ENCODE data around the gene SLC39A2. TPM values are rescaled to one million over a fixed set of nuclear protein-coding genes. Genes with fewer than 3 reads are reported as not detected.

SLC39A2 gene
- total and polyA plus RNA-seq, 2 donors = 1.5 to 7.0 TPM

GRCh38 chr14:21020977-21021545 lies 22.0 kb downstream of the SLC39A2 start:
- H3K36me3 ChIP-seq (ENCODE audit: control insufficient read depth in 2 of 2, insufficient read depth in 2 of 2, low read length in 1 of 2) = no peaks in the 10 kb centered on the region
- no peak for DNase-seq (ENCODE audit: low read depth in 6 of 9, low spot score in 9 of 9)
- peaks cover 7 to 15% of the 10 kb centered on the region in 2 donors for H3K4me1 ChIP-seq (ENCODE audit: control insufficient read depth in 2 of 2, insufficient read depth in 2 of 2, low read length in 2 of 2)
- peaks cover 14 to 66% of the 10 kb centered on the region in 2 donors for H3K27me3 ChIP-seq (ENCODE audit: control insufficient read depth in 2 of 2, insufficient read depth in 1 of 2, low read length in 1 of 2)
- no peak overlapping the region for H3K4me3 ChIP-seq (ENCODE audit: low read length in 2 of 2)
- H3K27ac ChIP-seq (ENCODE audit: low read depth in 1 of 2, low read length in 1 of 2) = no peak overlapping the region
- whole genome bisulfite sequencing = 94% methylated on average over 5 of the region's 5 CpGs
- no peaks in the 10 kb centered on the region for H3K9me3 ChIP-seq (ENCODE audit: control insufficient read depth in 2 of 2, insufficient read depth in 1 of 2, low read length in 1 of 2)

- peaks cover 17 to 71% of the 10 kb centered on the region in 2 donors for H3K27me3 ChIP-seq (ENCODE audit: control insufficient read depth in 2 of 2, insufficient read depth in 1 of 2, low read length in 1 of 2)
- H3K27ac ChIP-seq (ENCODE audit: low read depth in 1 of 2, low read length in 1 of 2) = no peak overlapping the region
- H3K4me3 ChIP-seq (ENCODE audit: low read length in 2 of 2) = no peak overlapping the region
- no peaks in the 10 kb centered on the region for H3K9me3 ChIP-seq (ENCODE audit: control insufficient read depth in 2 of 2, insufficient read depth in 1 of 2, low read length in 1 of 2)
- 97% methylated on average over 5 of the region's 5 CpGs for WGBS
- no peak for DNase-seq (ENCODE audit: low read depth in 6 of 9, low spot score in 9 of 9)
- H3K4me1 ChIP-seq (ENCODE audit: control insufficient read depth in 2 of 2, insufficient read depth in 2 of 2, low read length in 2 of 2) = peaks cover 7 to 15% of the 10 kb centered on the region in 2 donors
- H3K36me3 ChIP-seq (ENCODE audit: control insufficient read depth in 2 of 2, insufficient read depth in 2 of 2, low read length in 1 of 2) = no peaks in the 10 kb centered on the region
Observed at GRCh38 chr14:21022686-21023085, 23.6 kb downstream of the SLC39A2 start.

GRCh38 chr14:21023174-21023573 lies 24.1 kb downstream of the SLC39A2 start:
- H3K27me3 ChIP-seq (ENCODE audit: control insufficient read depth in 2 of 2, insufficient read depth in 1 of 2, low read length in 1 of 2) = peaks cover 17 to 69% of the 10 kb centered on the region in 2 donors
- H3K36me3 ChIP-seq (ENCODE audit: control insufficient read depth in 2 of 2, insufficient read depth in 2 of 2, low read length in 1 of 2) = no peaks in the 10 kb centered on the region
- WGBS = 77% methylated on average over 7 of the region's 7 CpGs
- H3K4me1 ChIP-seq (ENCODE audit: control insufficient read depth in 2 of 2, insufficient read depth in 2 of 2, low read length in 2 of 2) = peaks cover 7 to 15% of the 10 kb centered on the region in 2 donors
- no peak overlapping the region for H3K27ac ChIP-seq (ENCODE audit: low read depth in 1 of 2, low read length in 1 of 2)
- H3K9me3 ChIP-seq (ENCODE audit: control insufficient read depth in 2 of 2, insufficient read depth in 1 of 2, low read length in 1 of 2) = no peaks in the 10 kb centered on the region
- no peak overlapping the region for H3K4me3 ChIP-seq (ENCODE audit: low read length in 2 of 2)
- no peak for DNase-seq (ENCODE audit: low read depth in 6 of 9, low spot score in 9 of 9)

GRCh38 chr14:21023817-21024584 lies 24.9 kb downstream of the SLC39A2 start:
- no peak for DNase-seq (ENCODE audit: low read depth in 6 of 9, low spot score in 9 of 9)
- 36% methylated on average over 17 of the region's 17 CpGs for WGBS
- peaks cover 7 to 15% of the 10 kb centered on the region in 2 donors for H3K4me1 ChIP-seq (ENCODE audit: control insufficient read depth in 2 of 2, insufficient read depth in 2 of 2, low read length in 2 of 2)
- peak overlapping the region; percentile 55 to 68 for H3K4me3 ChIP-seq (ENCODE audit: low read length in 2 of 2)
- no peaks in the 10 kb centered on the region for H3K36me3 ChIP-seq (ENCODE audit: control insufficient read depth in 2 of 2, insufficient read depth in 2 of 2, low read length in 1 of 2)
- no peak overlapping the region for H3K27ac ChIP-seq (ENCODE audit: low read depth in 1 of 2, low read length in 1 of 2)
- no peaks in the 10 kb centered on the region for H3K9me3 ChIP-seq (ENCODE audit: control insufficient read depth in 2 of 2, insufficient read depth in 1 of 2, low read length in 1 of 2)
- peaks cover 17 to 64% of the 10 kb centered on the region in 2 donors for H3K27me3 ChIP-seq (ENCODE audit: control insufficient read depth in 2 of 2, insufficient read depth in 1 of 2, low read length in 1 of 2)

- H3K27me3 ChIP-seq (ENCODE audit: control insufficient read depth in 2 of 2, insufficient read depth in 1 of 2, low read length in 1 of 2) = peaks cover 17 to 64% of the 10 kb centered on the region in 2 donors
- H3K4me1 ChIP-seq (ENCODE audit: control insufficient read depth in 2 of 2, insufficient read depth in 2 of 2, low read length in 2 of 2) = peaks cover 7 to 15% of the 10 kb centered on the region in 2 donors
- H3K27ac ChIP-seq (ENCODE audit: low read depth in 1 of 2, low read length in 1 of 2) = peak within 1 kb of the TSS in 1 of 2 donors; percentile 9
- peak within 1 kb of the TSS; percentile 55 to 68 for H3K4me3 ChIP-seq (ENCODE audit: low read length in 2 of 2)
- DNase-seq (ENCODE audit: low read depth in 6 of 9, low spot score in 9 of 9) = peak in 7 of 9 donors; percentile 32 to 86 (median 70)
- 1% methylated on average over 72 of the region's 72 CpGs for WGBS
- H3K9me3 ChIP-seq (ENCODE audit: control insufficient read depth in 2 of 2, insufficient read depth in 1 of 2, low read length in 1 of 2) = no peaks in the 10 kb centered on the region
- no peaks in the 10 kb centered on the region for H3K36me3 ChIP-seq (ENCODE audit: control insufficient read depth in 2 of 2, insufficient read depth in 2 of 2, low read length in 1 of 2)
Observed at GRCh38 chr14:21024585-21025370, 25.7 kb downstream of the SLC39A2 start, which contains the start of gene NDRG2. Gene NDRG2, minus strand, starts transcription at chr14:21025061. Its CDS starts 1,746 bp downstream, at chr14:21023315.

GRCh38 chr14:21025371-21026273 lies 26.5 kb downstream of the SLC39A2 start:
- 19% methylated on average over 58 of the region's 58 CpGs for WGBS
- Histone ChIP-seq H3K4me3 (ENCODE audit: low read length in 2 of 2) (peak overlapping the region; percentile 43 to 68), H3K27ac (ENCODE audit: low read depth in 1 of 2, low read length in 1 of 2) (peak overlapping the region in 1 of 2 donors; percentile 9), H3K27me3 (ENCODE audit: control insufficient read depth in 2 of 2, insufficient read depth in 1 of 2, low read length in 1 of 2) (peaks cover 17 to 59% of the 10 kb centered on the region in 2 donors), H3K4me1 (ENCODE audit: control insufficient read depth in 2 of 2, insufficient read depth in 2 of 2, low read length in 2 of 2) (peaks cover 7 to 15% of the 10 kb centered on the region in 2 donors), H3K36me3 (ENCODE audit: control insufficient read depth in 2 of 2, insufficient read depth in 2 of 2, low read length in 1 of 2) (no peaks in the 10 kb centered on the region), H3K9me3 (ENCODE audit: control insufficient read depth in 2 of 2, insufficient read depth in 1 of 2, low read length in 1 of 2) (no peaks in the 10 kb centered on the region)
- peak in 3 of 9 donors; percentile 18 to 52 (median 28) for DNase-seq (ENCODE audit: low read depth in 6 of 9, low spot score in 9 of 9)

- peak overlapping the region in 1 of 2 donors; percentile 9 for H3K27ac ChIP-seq (ENCODE audit: low read depth in 1 of 2, low read length in 1 of 2)
- no peaks in the 10 kb centered on the region for H3K9me3 ChIP-seq (ENCODE audit: control insufficient read depth in 2 of 2, insufficient read depth in 1 of 2, low read length in 1 of 2)
- no peak for DNase-seq (ENCODE audit: low read depth in 6 of 9, low spot score in 9 of 9)
- H3K36me3 ChIP-seq (ENCODE audit: control insufficient read depth in 2 of 2, insufficient read depth in 2 of 2, low read length in 1 of 2) = no peaks in the 10 kb centered on the region
- WGBS = 86% methylated on average over 7 of the region's 7 CpGs
- no peak overlapping the region for H3K4me3 ChIP-seq (ENCODE audit: low read length in 2 of 2)
- peaks cover 7 to 15% of the 10 kb centered on the region in 2 donors for H3K4me1 ChIP-seq (ENCODE audit: control insufficient read depth in 2 of 2, insufficient read depth in 2 of 2, low read length in 2 of 2)
- H3K27me3 ChIP-seq (ENCODE audit: control insufficient read depth in 2 of 2, insufficient read depth in 1 of 2, low read length in 1 of 2) = peaks cover 19 to 55% of the 10 kb centered on the region in 2 donors
Observed at GRCh38 chr14:21026274-21026987, 27.3 kb downstream of the SLC39A2 start.

GRCh38 chr14:21026988-21027315 lies 27.9 kb downstream of the SLC39A2 start:
- Histone ChIP-seq H3K27me3 (ENCODE audit: control insufficient read depth in 2 of 2, insufficient read depth in 1 of 2, low read length in 1 of 2) (peaks cover 19 to 52% of the 10 kb centered on the region in 2 donors), H3K4me1 (ENCODE audit: control insufficient read depth in 2 of 2, insufficient read depth in 2 of 2, low read length in 2 of 2) (peaks cover 7 to 15% of the 10 kb centered on the region in 2 donors), H3K9me3 (ENCODE audit: control insufficient read depth in 2 of 2, insufficient read depth in 1 of 2, low read length in 1 of 2) (no peaks in the 10 kb centered on the region), H3K27ac (ENCODE audit: low read depth in 1 of 2, low read length in 1 of 2) (no peak overlapping the region), H3K36me3 (ENCODE audit: control insufficient read depth in 2 of 2, insufficient read depth in 2 of 2, low read length in 1 of 2) (no peaks in the 10 kb centered on the region), H3K4me3 (ENCODE audit: low read length in 2 of 2) (no peak overlapping the region)
- DNase-seq (ENCODE audit: low read depth in 6 of 9, low spot score in 9 of 9) = no peak
- 78% methylated on average over 3 of the region's 3 CpGs for WGBS
